ENCODE measurements around the gene SEMA5A.

DNA sequence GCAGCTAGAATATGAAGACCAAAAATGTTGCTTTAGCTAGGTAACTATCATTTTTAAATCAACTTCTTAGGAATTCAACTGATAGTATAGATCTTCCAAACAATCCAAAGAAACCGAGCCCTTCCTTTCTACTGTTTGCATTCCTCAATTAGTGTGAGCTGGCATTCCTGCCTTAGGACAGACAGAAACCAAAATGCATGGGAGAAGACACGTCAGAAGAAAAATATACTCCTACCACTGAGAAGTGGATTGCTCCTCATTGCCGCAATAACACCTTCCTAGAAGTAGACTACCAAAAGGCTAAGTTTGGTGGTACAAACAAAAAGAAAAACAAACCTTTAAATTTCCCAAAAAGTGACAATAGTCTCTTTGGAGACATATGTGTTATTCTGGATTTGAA is 440.0 kb downstream of the SEMA5A start:
- no peak for TF ChIP-seq GATA3 (IDR thresholded peaks at IDR 0.05; ENCODE audit: low read depth, low read length)
- TF ChIP-seq GATA2 (IDR thresholded peaks at IDR 0.05; ENCODE audit: low read depth, low read length), result no peak

Measured in SH-SY5Y (cell line).